Activated naive CD4-positive, alpha-beta T cell treated with anti-CD3 and anti-CD28 coated beads, Interleukin-2, amount 50 U/mL, for 24 hours (primary cell): Measurements from ENCODE around the gene RECK.

ENCODE experiments used
- H3K27ac Mint-ChIP-seq: one replicate; pipeline ENCODE4 v1.8.0; 2021; ENCODE audit warnings: mild to moderate bottlenecking, mixed read lengths
- H3K27me3 Mint-ChIP-seq: one replicate; pipeline ENCODE4 v1.8.0; 2021; ENCODE audit warnings: mixed read lengths
- H3K36me3 Mint-ChIP-seq: one replicate; pipeline ENCODE4 v1.8.0; 2021; ENCODE audit warnings: mixed read lengths
- H3K4me1 Mint-ChIP-seq: one replicate; pipeline ENCODE4 v1.8.0; 2021; ENCODE audit warnings: mixed read lengths
- H3K4me3 Mint-ChIP-seq: one replicate; pipeline ENCODE4 v1.8.0; 2021; ENCODE audit warnings: mild to moderate bottlenecking, mixed read lengths
- H3K9me3 Mint-ChIP-seq: one replicate; pipeline ENCODE4 v1.8.0; 2021; ENCODE audit warnings: mixed read lengths

The RECK gene

GRCh38 chr9:36039121-36039520 lies 2.4 kb downstream of the RECK start:
- H3K36me3 Mint-ChIP-seq = no peaks in the 10 kb centered on the region
- H3K4me3 Mint-ChIP-seq = no peak overlapping the region
- no peaks in the 10 kb centered on the region for H3K27me3 Mint-ChIP-seq
- peak overlapping the region; percentile 10 for H3K27ac Mint-ChIP-seq
- H3K4me1 Mint-ChIP-seq = peaks cover 61% of the 10 kb centered on the region
- H3K9me3 Mint-ChIP-seq = no peaks in the 10 kb centered on the region

GRCh38 chr9:36039696-36040095 lies 3.0 kb downstream of the RECK start:
- H3K9me3 Mint-ChIP-seq = no peaks in the 10 kb centered on the region
- H3K27ac Mint-ChIP-seq = no peak overlapping the region
- peaks cover 67% of the 10 kb centered on the region for H3K4me1 Mint-ChIP-seq
- no peaks in the 10 kb centered on the region for H3K27me3 Mint-ChIP-seq
- H3K4me3 Mint-ChIP-seq = no peak overlapping the region
- no peaks in the 10 kb centered on the region for H3K36me3 Mint-ChIP-seq

GRCh38 chr9:36040271-36040925 lies 3.7 kb downstream of the RECK start:
- Mint-ChIP-seq H3K27me3 (no peaks in the 10 kb centered on the region), H3K9me3 (no peaks in the 10 kb centered on the region), H3K36me3 (no peaks in the 10 kb centered on the region), H3K27ac (peak overlapping the region; percentile 48), H3K4me3 (no peak overlapping the region), H3K4me1 (peaks cover 71% of the 10 kb centered on the region)

- peak overlapping the region; percentile 94 for H3K27ac Mint-ChIP-seq
- H3K4me3 Mint-ChIP-seq = peak overlapping the region; percentile 51
- H3K9me3 Mint-ChIP-seq = no peaks in the 10 kb centered on the region
- H3K4me1 Mint-ChIP-seq = peaks cover 76% of the 10 kb centered on the region
- no peaks in the 10 kb centered on the region for H3K27me3 Mint-ChIP-seq
- H3K36me3 Mint-ChIP-seq = no peaks in the 10 kb centered on the region
Observed at GRCh38 chr9:36041506-36041905, 4.8 kb downstream of the RECK start.

- Mint-ChIP-seq H3K4me1 (peaks cover 44% of the 10 kb centered on the region), H3K27ac (no peak overlapping the region), H3K4me3 (no peak overlapping the region), H3K27me3 (no peaks in the 10 kb centered on the region), H3K36me3 (no peaks in the 10 kb centered on the region), H3K9me3 (no peaks in the 10 kb centered on the region)
Observed at GRCh38 chr9:36045610-36046009, 8.9 kb downstream of the RECK start.

GRCh38 chr9:36046923-36047322 lies 10.2 kb downstream of the RECK start:
- no peaks in the 10 kb centered on the region for H3K27me3 Mint-ChIP-seq
- no peaks in the 10 kb centered on the region for H3K36me3 Mint-ChIP-seq
- H3K4me1 Mint-ChIP-seq = peaks cover 31% of the 10 kb centered on the region
- no peak overlapping the region for H3K27ac Mint-ChIP-seq
- H3K4me3 Mint-ChIP-seq = no peak overlapping the region
- H3K9me3 Mint-ChIP-seq = no peaks in the 10 kb centered on the region

- H3K27ac Mint-ChIP-seq = no peak overlapping the region
- no peak overlapping the region for H3K4me3 Mint-ChIP-seq
- no peaks in the 10 kb centered on the region for H3K9me3 Mint-ChIP-seq
- no peaks in the 10 kb centered on the region for H3K27me3 Mint-ChIP-seq
- H3K4me1 Mint-ChIP-seq = peaks cover 20% of the 10 kb centered on the region
- H3K36me3 Mint-ChIP-seq = peaks cover 6% of the 10 kb centered on the region
Observed at GRCh38 chr9:36049408-36049807, 12.7 kb downstream of the RECK start.

- Mint-ChIP-seq H3K4me1 (peaks cover 13% of the 10 kb centered on the region), H3K27me3 (no peaks in the 10 kb centered on the region), H3K4me3 (no peak overlapping the region), H3K9me3 (no peaks in the 10 kb centered on the region), H3K36me3 (peaks cover 6% of the 10 kb centered on the region), H3K27ac (no peak overlapping the region)
Observed at GRCh38 chr9:36050476-36050875, 13.8 kb downstream of the RECK start.

- no peaks in the 10 kb centered on the region for H3K27me3 Mint-ChIP-seq
- H3K36me3 Mint-ChIP-seq = peaks cover 6% of the 10 kb centered on the region
- H3K9me3 Mint-ChIP-seq = no peaks in the 10 kb centered on the region
- H3K27ac Mint-ChIP-seq = no peak overlapping the region
- peaks cover 8% of the 10 kb centered on the region for H3K4me1 Mint-ChIP-seq
- H3K4me3 Mint-ChIP-seq = no peak overlapping the region
Observed at GRCh38 chr9:36051317-36051716, 14.6 kb downstream of the RECK start.

GRCh38 chr9:36053971-36054370 lies 17.3 kb downstream of the RECK start:
- Mint-ChIP-seq H3K27ac (no peak overlapping the region), H3K9me3 (no peaks in the 10 kb centered on the region), H3K36me3 (peaks cover 10% of the 10 kb centered on the region), H3K4me3 (no peak overlapping the region), H3K27me3 (no peaks in the 10 kb centered on the region), H3K4me1 (peaks cover 7% of the 10 kb centered on the region)

- no peak overlapping the region for H3K4me3 Mint-ChIP-seq
- H3K27me3 Mint-ChIP-seq = no peaks in the 10 kb centered on the region
- H3K9me3 Mint-ChIP-seq = no peaks in the 10 kb centered on the region
- H3K36me3 Mint-ChIP-seq = peaks cover 18% of the 10 kb centered on the region
- no peak overlapping the region for H3K27ac Mint-ChIP-seq
- peaks cover 7% of the 10 kb centered on the region for H3K4me1 Mint-ChIP-seq
Observed at GRCh38 chr9:36056896-36057295, 20.2 kb downstream of the RECK start.

GRCh38 chr9:36063804-36064447 lies 27.2 kb downstream of the RECK start:
- Mint-ChIP-seq H3K27ac (no peak overlapping the region), H3K4me3 (no peak overlapping the region), H3K4me1 (peaks cover 4% of the 10 kb centered on the region), H3K27me3 (no peaks in the 10 kb centered on the region), H3K9me3 (no peaks in the 10 kb centered on the region), H3K36me3 (peaks cover 17% of the 10 kb centered on the region)

- H3K27me3 Mint-ChIP-seq = no peaks in the 10 kb centered on the region
- H3K36me3 Mint-ChIP-seq = peaks cover 17% of the 10 kb centered on the region
- H3K9me3 Mint-ChIP-seq = no peaks in the 10 kb centered on the region
- no peak overlapping the region for H3K27ac Mint-ChIP-seq
- peaks cover 4% of the 10 kb centered on the region for H3K4me1 Mint-ChIP-seq
- H3K4me3 Mint-ChIP-seq = no peak overlapping the region
Observed at GRCh38 chr9:36064448-36065037, 27.8 kb downstream of the RECK start.

GRCh38 chr9:36074055-36074454 lies 37.3 kb downstream of the RECK start:
- Mint-ChIP-seq H3K9me3 (no peaks in the 10 kb centered on the region), H3K27ac (no peak overlapping the region), H3K4me1 (no peaks in the 10 kb centered on the region), H3K36me3 (no peaks in the 10 kb centered on the region), H3K27me3 (no peaks in the 10 kb centered on the region), H3K4me3 (no peak overlapping the region)

GRCh38 chr9:36074870-36075532 lies 38.3 kb downstream of the RECK start:
- Mint-ChIP-seq H3K27me3 (no peaks in the 10 kb centered on the region), H3K9me3 (no peaks in the 10 kb centered on the region), H3K36me3 (no peaks in the 10 kb centered on the region), H3K27ac (no peak overlapping the region), H3K4me3 (no peak overlapping the region), H3K4me1 (no peaks in the 10 kb centered on the region)

GRCh38 chr9:36078051-36078450 lies 41.3 kb downstream of the RECK start:
- Mint-ChIP-seq H3K4me1 (no peaks in the 10 kb centered on the region), H3K27me3 (no peaks in the 10 kb centered on the region), H3K36me3 (no peaks in the 10 kb centered on the region), H3K9me3 (no peaks in the 10 kb centered on the region), H3K27ac (no peak overlapping the region), H3K4me3 (no peak overlapping the region)
